Esophagus muscularis mucosa (tissue), 4 donors: ENCODE results near the gene SCAANT1. TPM values are rescaled to one million over a fixed set of nuclear protein-coding genes. Genes with fewer than 3 reads are reported as not detected.

Experiments
- DNase-seq: peaks from one replicate; pipeline ENCODE4 v3.0.0-alpha.2; 2017; ENCODE audit errors: extremely low spot score
- H3K27ac ChIP-seq, 4 donors: fragments of 200-600 bp; sonication (generic); replicated peaks in 1 of 4; 1 replicate in 3 of 4; 2 replicates in 1 of 4; pipeline ENCODE4 v1.5.1; 2016 to 2019; ENCODE audit warnings: mild to moderate bottlenecking in 1 of 4
- H3K27me3 ChIP-seq, 4 donors: fragments of 200-600 bp; sonication (generic); one replicate each; pipeline versions ENCODE4 v1.5.1 to v1.6.0; 2016 to 2019
- H3K36me3 ChIP-seq, 4 donors: fragments of 200-600 bp; sonication (generic); one replicate each; pipeline ENCODE4 v1.5.1; 2016 to 2019
- H3K4me1 ChIP-seq, 4 donors: fragments of 200-600 bp; sonication (generic); one replicate each; pipeline ENCODE4 v1.5.1; 2016 to 2019
- H3K4me3 ChIP-seq, 4 donors: fragments of 200-600 bp; sonication (generic); 1 replicate in 2 of 4; 2 replicates in 2 of 4; pipeline ENCODE4 v1.5.1; 2016 to 2019; ENCODE audit warnings: mild to moderate bottlenecking in 4 of 4, moderate library complexity in 1 of 4
- H3K9me3 ChIP-seq, 4 donors: fragments of 200-600 bp; sonication (generic); 1 replicate in 3 of 4; 2 replicates in 1 of 4; pipeline ENCODE4 v1.5.1; 2016 to 2019
- EP300 ChIP-seq: sonication (generic); formaldehyde crosslinking; IDR thresholded peaks from one replicate; pipeline ENCODE4 v1.6.1; 2017; ENCODE audit warnings: antibody characterized with exemption
- POLR2A ChIP-seq: fragments of 450-650 bp; IDR thresholded peaks from one replicate; pipeline ENCODE4 v1.6.1; 2017; ENCODE audit warnings: antibody characterized with exemption, moderate library complexity, mild to moderate bottlenecking, low read depth
- POLR2AphosphoS5 ChIP-seq, 2 donors: sonication (generic); formaldehyde crosslinking; IDR thresholded peaks; one replicate each; pipeline ENCODE4 v1.6.1; 2017; ENCODE audit warnings: antibody characterized with exemption in 2 of 2
- WGBS: methylation state at CpG from one replicate; pipeline ENCODE4 v1.1.5; 2018; 5-methylcytosine and 5-hydroxymethylcytosine counted together
- intact Hi-C: fragments of 100-400 bp; cut with DNase I; formaldehyde crosslinking; loops from one replicate; pipeline ENCODE4 v1.15.1; 2023
- total RNA-seq, 4 donors: library from RNA; depleted of rRNA; stranded (reverse); fragments of >200 nt; gene quantifications; one replicate each; pipeline versions ENCODE4 v1.1.0 to v1.2.1, GENCODE V29; 2016
- TF ChIP-seq, protein P1 (sequence below), 3 experiments: fragments of 200-600 bp in 2 of 3; fragments of 450-650 bp in 1 of 3; sonication (generic) in 2 of 3; IDR thresholded peaks; one replicate each; pipeline ENCODE4 v1.5.1; 2017 to 2019; ENCODE audit warnings: antibody characterized with exemption in 3 of 3, mild to moderate bottlenecking in 2 of 3, moderate library complexity in 1 of 3

SCAANT1 gene
- total RNA-seq, 4 donors from 2014 or later: not detected

DNA sequence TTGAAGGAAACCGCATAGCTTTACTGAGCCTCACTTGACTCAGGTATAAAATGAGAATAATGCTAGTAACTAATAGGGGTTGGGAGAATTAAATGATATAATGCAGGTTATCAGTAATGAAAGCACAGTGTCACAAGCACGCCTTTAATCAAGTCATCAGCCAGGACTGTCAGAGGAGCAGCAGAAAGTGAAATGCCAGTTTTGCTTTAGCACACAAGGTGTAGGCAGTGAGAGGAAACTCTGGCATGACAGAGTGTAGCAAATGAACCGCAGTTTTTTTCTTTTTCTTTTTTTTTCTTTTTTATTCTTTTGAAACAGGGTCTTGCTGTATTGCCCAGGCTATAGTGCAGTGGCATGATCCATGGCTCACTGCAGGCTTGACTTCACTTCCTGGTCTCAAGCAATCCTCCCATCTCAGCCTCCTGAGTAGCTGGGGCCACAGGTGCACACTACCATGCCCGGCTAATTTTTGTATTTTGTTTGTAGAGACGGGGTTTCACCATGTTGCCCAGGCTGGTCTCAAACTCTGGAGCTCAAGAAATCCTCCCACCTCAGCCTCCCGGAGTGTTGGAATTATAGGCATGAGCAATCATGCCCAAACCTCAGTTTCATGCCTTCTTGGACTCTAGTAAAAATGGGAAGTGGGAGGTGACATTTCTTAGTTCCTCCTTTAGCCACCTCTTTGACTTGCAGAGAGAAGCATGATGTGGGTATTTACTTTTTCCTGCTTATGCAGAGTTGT, 9.7 kb upstream of the SCAANT1 start:
- H3K27ac ChIP-seq: no peak overlapping the region
- H3K9me3 ChIP-seq: no peaks in the 10 kb centered on the region
- H3K4me1 ChIP-seq: peaks cover 0 to 40% (median 21%) of the 10 kb centered on the region in 4 donors
- intact Hi-C loops: loop anchor here (5.0 kb wide), 1 partner anchor 35 kb away; no protein-coding TSS in a partner anchor
- DNase-seq: no peak
- H3K27me3 ChIP-seq: no peaks in the 10 kb centered on the region
- 84% methylated on average over 6 of the region's 6 CpGs for whole genome bisulfite sequencing
- peaks cover 0 to 58% (median 31%) of the 10 kb centered on the region in 4 donors for H3K36me3 ChIP-seq
- H3K4me3 ChIP-seq: no peak overlapping the region
- TF ChIP-seq POLR2A (no peak), POLR2AphosphoS5 (IDR thresholded peaks at IDR 0.05) (no peak), EP300 (no peak)
- TF ChIP-seq, protein P1, sequence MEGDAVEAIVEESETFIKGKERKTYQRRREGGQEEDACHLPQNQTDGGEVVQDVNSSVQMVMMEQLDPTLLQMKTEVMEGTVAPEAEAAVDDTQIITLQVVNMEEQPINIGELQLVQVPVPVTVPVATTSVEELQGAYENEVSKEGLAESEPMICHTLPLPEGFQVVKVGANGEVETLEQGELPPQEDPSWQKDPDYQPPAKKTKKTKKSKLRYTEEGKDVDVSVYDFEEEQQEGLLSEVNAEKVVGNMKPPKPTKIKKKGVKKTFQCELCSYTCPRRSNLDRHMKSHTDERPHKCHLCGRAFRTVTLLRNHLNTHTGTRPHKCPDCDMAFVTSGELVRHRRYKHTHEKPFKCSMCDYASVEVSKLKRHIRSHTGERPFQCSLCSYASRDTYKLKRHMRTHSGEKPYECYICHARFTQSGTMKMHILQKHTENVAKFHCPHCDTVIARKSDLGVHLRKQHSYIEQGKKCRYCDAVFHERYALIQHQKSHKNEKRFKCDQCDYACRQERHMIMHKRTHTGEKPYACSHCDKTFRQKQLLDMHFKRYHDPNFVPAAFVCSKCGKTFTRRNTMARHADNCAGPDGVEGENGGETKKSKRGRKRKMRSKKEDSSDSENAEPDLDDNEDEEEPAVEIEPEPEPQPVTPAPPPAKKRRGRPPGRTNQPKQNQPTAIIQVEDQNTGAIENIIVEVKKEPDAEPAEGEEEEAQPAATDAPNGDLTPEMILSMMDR (IDR thresholded peaks at IDR 0.05): no peak

DNA sequence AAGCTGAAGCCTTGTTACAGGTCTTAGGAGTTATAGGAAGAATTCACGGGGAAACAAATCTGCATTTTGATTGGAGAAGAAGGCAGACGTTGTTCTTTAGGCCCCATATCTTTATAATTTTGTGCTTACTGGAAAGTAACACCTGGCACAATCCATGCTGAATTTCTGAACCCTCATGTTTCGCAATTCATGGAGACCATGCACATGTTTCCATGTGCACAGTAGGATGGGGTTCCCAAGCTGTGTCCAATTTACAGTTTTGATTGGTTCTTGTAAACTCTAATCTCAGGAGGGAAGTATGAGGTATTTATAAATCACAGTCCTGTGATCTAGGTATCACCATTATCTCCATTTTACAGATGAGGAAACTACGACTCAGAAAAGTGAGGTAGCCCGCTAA, 7.8 kb upstream of the SCAANT1 start:
- TF ChIP-seq, protein P1 (IDR thresholded peaks at IDR 0.05): no peak
- TF ChIP-seq POLR2A: no peak
- no peak for TF ChIP-seq EP300
- no peak for TF ChIP-seq POLR2AphosphoS5 (IDR thresholded peaks at IDR 0.05)
- DNase-seq: no peak
- Histone ChIP-seq H3K9me3 (no peaks in the 10 kb centered on the region), H3K4me3 (no peak overlapping the region), H3K36me3 (peaks cover 0 to 59% (median 25%) of the 10 kb centered on the region in 4 donors), H3K27me3 (no peaks in the 10 kb centered on the region), H3K27ac (no peak overlapping the region), H3K4me1 (peaks cover 0 to 43% (median 28%) of the 10 kb centered on the region in 4 donors)
- WGBS: 95% methylated on average over 5 of the region's 5 CpGs
- intact Hi-C loops: loop anchor here (5.0 kb wide), 1 partner anchor 37 kb away; no protein-coding TSS in a partner anchor

DNA sequence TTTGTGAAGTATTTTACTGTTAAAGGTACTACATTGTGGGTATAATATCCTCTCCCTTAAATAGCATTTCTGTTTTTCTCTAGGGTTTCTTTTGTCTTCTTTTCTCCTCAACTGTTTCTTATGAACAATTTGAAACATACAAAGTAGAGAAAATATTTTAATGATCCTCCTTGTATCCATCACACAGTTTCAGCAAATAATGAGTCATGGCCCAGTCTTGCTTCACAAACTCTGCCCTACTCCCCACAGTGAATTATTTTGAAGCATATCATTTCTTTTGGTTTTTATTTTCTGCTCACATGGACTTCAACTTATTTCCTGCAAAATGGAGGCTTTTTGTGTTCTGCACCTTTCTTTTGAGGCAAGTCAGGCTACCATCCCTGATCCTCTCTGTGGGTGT, 6.1 kb upstream of the SCAANT1 start:
- Histone ChIP-seq H3K4me3 (no peak overlapping the region), H3K9me3 (no peaks in the 10 kb centered on the region), H3K27ac (no peak overlapping the region), H3K4me1 (peaks cover 16 to 60% (median 45%) of the 10 kb centered on the region in 4 donors), H3K36me3 (peaks cover 0 to 53% (median 25%) of the 10 kb centered on the region in 4 donors), H3K27me3 (no peaks in the 10 kb centered on the region)
- TF ChIP-seq EP300 (no peak), POLR2A (no peak), POLR2AphosphoS5 (IDR thresholded peaks at IDR 0.05) (no peak)
- TF ChIP-seq, protein P1 (IDR thresholded peaks at IDR 0.05): no peak
- DNase-seq: no peak
- intact Hi-C loops: loop anchor here (5.0 kb wide), 1 partner anchor 74 kb away; no protein-coding TSS in a partner anchor

DNA sequence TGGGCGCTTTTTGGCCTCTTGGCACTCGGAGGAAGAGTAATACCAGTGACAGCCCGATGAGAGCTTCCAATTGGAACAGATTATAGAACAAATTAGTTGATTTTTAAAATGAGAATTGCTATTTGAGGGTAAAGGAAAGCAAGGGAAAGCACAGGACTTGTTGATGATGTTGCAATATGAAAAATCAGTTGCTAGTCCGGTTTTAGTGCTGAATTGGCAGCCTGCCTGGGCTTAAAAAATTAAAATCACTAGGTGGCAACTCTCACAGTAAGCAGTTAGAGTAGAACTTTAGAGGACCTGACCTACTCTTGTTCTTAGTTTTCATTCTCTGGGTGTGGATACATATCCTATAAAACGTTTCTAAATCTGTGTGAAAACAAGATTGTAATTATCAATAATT, 2.1 kb upstream of the SCAANT1 start:
- no peak for TF ChIP-seq POLR2A
- TF ChIP-seq, protein P1 (IDR thresholded peaks at IDR 0.05): peak in 1 of 3 experiments; percentile 10
- H3K4me1 ChIP-seq: peaks cover 24 to 50% (median 44%) of the 10 kb centered on the region in 4 donors
- no peaks in the 10 kb centered on the region for H3K9me3 ChIP-seq
- peak overlapping the region; percentile 1 to 96 (median 51) for H3K4me3 ChIP-seq
- H3K27me3 ChIP-seq: no peaks in the 10 kb centered on the region
- H3K27ac ChIP-seq: peak overlapping the region; percentile 99 to 100 (median 100)
- intact Hi-C loops: loop anchor here (5.0 kb wide), 1 partner anchor 52 kb away; the partner anchor contains the start of genes ATXN7 and THOC7
- no peak for DNase-seq
- peaks cover 0 to 36% (median 14%) of the 10 kb centered on the region in 4 donors for H3K36me3 ChIP-seq
- 33% methylated on average over 5 of the region's 5 CpGs for WGBS
